Measurements from ENCODE around the gene HBEGF.

DNA sequence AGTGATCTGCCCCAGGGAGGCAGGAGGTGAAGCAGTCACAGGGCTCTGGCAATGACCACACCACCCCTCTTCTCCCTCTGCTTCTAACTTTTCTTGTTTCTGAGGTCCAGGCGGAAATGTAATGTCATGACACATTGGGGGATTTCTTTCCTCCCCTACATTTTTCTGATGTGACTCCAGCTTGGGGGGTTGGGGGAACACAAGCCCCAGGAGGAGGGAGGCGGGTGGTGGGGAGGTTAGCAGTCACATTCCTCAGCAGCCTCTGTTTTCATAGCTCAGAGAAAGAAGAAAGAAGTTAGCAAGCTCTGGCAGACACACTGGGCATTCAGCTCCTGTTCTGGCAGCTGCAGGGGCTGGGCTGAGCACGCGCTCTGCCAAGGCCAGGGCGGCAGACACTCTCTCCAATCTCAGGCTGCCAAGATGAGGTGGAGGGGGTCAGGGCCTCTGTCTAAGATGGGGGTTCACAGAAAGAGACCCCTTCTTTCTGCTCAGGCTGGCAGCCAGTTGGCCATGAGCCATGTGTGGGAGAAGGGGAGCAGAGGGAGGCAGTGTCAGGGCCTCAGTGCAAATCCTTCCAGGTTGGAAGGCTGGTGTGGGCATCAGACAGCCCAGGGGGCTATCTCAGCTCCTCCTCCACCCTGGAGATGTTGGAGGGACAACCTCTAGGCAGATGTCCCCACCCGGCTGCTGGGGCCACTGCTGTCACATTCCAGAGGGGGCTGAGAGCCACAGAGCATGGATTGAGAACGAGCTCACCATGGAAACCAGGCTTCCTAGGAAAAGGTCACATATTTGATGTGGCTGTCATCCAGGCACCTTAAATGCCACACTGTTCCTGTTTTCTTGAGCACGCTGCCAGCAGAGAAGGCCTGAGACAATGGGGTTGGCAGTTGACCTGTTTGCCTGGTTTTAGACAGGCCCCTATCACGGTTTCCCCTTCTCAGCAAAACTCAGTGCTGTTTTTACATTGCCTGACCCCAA lies 23.4 kb downstream of the HBEGF start:
- TF ChIP-seq, protein P1, sequence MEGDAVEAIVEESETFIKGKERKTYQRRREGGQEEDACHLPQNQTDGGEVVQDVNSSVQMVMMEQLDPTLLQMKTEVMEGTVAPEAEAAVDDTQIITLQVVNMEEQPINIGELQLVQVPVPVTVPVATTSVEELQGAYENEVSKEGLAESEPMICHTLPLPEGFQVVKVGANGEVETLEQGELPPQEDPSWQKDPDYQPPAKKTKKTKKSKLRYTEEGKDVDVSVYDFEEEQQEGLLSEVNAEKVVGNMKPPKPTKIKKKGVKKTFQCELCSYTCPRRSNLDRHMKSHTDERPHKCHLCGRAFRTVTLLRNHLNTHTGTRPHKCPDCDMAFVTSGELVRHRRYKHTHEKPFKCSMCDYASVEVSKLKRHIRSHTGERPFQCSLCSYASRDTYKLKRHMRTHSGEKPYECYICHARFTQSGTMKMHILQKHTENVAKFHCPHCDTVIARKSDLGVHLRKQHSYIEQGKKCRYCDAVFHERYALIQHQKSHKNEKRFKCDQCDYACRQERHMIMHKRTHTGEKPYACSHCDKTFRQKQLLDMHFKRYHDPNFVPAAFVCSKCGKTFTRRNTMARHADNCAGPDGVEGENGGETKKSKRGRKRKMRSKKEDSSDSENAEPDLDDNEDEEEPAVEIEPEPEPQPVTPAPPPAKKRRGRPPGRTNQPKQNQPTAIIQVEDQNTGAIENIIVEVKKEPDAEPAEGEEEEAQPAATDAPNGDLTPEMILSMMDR (IDR thresholded peaks at IDR 0.05; ENCODE audit: low read depth, low read length) = no peak
- TF ChIP-seq MYC (IDR thresholded peaks at IDR 0.05; ENCODE audit: low read depth, low read length) = no peak
- TF ChIP-seq POLR2A (IDR thresholded peaks at IDR 0.05; ENCODE audit: extremely low read depth, insufficient read length) = no peak
- TF ChIP-seq, protein P2, sequence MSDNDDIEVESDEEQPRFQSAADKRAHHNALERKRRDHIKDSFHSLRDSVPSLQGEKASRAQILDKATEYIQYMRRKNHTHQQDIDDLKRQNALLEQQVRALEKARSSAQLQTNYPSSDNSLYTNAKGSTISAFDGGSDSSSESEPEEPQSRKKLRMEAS (IDR thresholded peaks at IDR 0.05; ENCODE audit: low read depth, low read length) = no peak
